SK-N-SH treated with all-trans-retinoic acid at 6 μM for 48 hours (cell line): ENCODE results near the gene TTLL1.
A peak's percentile ranks its signal among the peaks of the same experiment; 100 is the strongest.

Source experiments
- ATAC-seq: fragments of 200-7000 bp; cut with Tn5 transposase; 3 replicates; pipeline ENCODE4 v1.9.1; 2020; ENCODE audit warnings: mild to moderate bottlenecking, moderate library complexity
- ARNTL ChIP-seq: fragments of 450-650 bp; formaldehyde crosslinking; IDR thresholded peaks from 2 replicates; pipeline ENCODE4 v1.5.0; 2020; ENCODE audit warnings: low read depth, mild to moderate bottlenecking, moderate library complexity, borderline replicate concordance
- BACH2 ChIP-seq: fragments of 250-450 bp; sonication (Bioruptor Pico); IDR thresholded peaks from 2 replicates; pipeline ENCODE4 v1.9.0; 2021; ENCODE audit warnings: mild to moderate bottlenecking, borderline replicate concordance
- CREB5 ChIP-seq: fragments of 250-450 bp; sonication (Bioruptor Pico); IDR thresholded peaks from 2 replicates; pipeline ENCODE4 v1.5.1; 2020; ENCODE audit warnings: low read depth, mild to moderate bottlenecking, moderate library complexity
- CSDC2 ChIP-seq: fragments of 250-450 bp; sonication (Bioruptor Pico); IDR thresholded peaks from 2 replicates; pipeline ENCODE4 v1.5.0; 2020; ENCODE audit warnings: mild to moderate bottlenecking, moderate library complexity
- ESRRG ChIP-seq: fragments of 250-450 bp; sonication (Bioruptor Pico); IDR thresholded peaks from 2 replicates; pipeline ENCODE4 v1.6.1; 2021; ENCODE audit warnings: mild to moderate bottlenecking
- GLIS3 ChIP-seq: fragments of 250-450 bp; sonication (Bioruptor Pico); IDR thresholded peaks from 2 replicates; pipeline ENCODE4 v1.5.0; 2020; ENCODE audit warnings: mild to moderate bottlenecking, moderate library complexity
- ISL1 ChIP-seq: fragments of 250-450 bp; sonication (Bioruptor Pico); IDR thresholded peaks from 2 replicates; pipeline ENCODE4 v2.1.2; 2022; ENCODE audit warnings: mild to moderate bottlenecking, moderate library complexity
- OSR1 ChIP-seq: fragments of 250-450 bp; sonication (Bioruptor Pico); IDR thresholded peaks from 2 replicates; pipeline ENCODE4 v1.8.0; 2022; ENCODE audit warnings: moderate library complexity, mild to moderate bottlenecking, inconsistent platforms
- PPARA ChIP-seq: fragments of 250-450 bp; sonication (Bioruptor Pico); IDR thresholded peaks from 2 replicates; pipeline ENCODE4 v1.5.0; 2020; ENCODE audit warnings: mild to moderate bottlenecking, borderline replicate concordance
- RARB ChIP-seq: fragments of 250-450 bp; sonication (Bioruptor Pico); IDR thresholded peaks from 2 replicates; pipeline ENCODE4 v1.8.0; 2021; ENCODE audit warnings: mild to moderate bottlenecking, moderate library complexity
- SNAI2 ChIP-seq: fragments of 250-450 bp; sonication (Bioruptor Pico); IDR thresholded peaks from 2 replicates; pipeline ENCODE4 v1.5.0; 2020; ENCODE audit warnings: mild to moderate bottlenecking, moderate library complexity
- TCF4 ChIP-seq: fragments of 250-450 bp; sonication (Bioruptor Pico); IDR thresholded peaks from 2 replicates; pipeline ENCODE4 v1.8.0; 2021; ENCODE audit warnings: mild to moderate bottlenecking, moderate library complexity, borderline replicate concordance
- TOX ChIP-seq: fragments of 250-450 bp; sonication (Bioruptor Pico); IDR thresholded peaks from 2 replicates; pipeline ENCODE4 v1.8.0; 2021; ENCODE audit warnings: mild to moderate bottlenecking, moderate library complexity, borderline replicate concordance
- ZC3H10 ChIP-seq: fragments of 250-450 bp; sonication (Bioruptor Pico); IDR thresholded peaks from 2 replicates; pipeline ENCODE4 v1.5.1; 2021; ENCODE audit warnings: mild to moderate bottlenecking, moderate library complexity
- ZFP3 ChIP-seq: fragments of 250-450 bp; sonication (Bioruptor Pico); IDR thresholded peaks from 2 replicates; pipeline ENCODE4 v1.5.0; 2020; ENCODE audit warnings: mild to moderate bottlenecking, moderate library complexity
- ZFP30 ChIP-seq: fragments of 450-650 bp; formaldehyde crosslinking; IDR thresholded peaks from 2 replicates; pipeline ENCODE4 v1.5.0; 2022; ENCODE audit warnings: mild to moderate bottlenecking, moderate library complexity
- ZNF565 ChIP-seq: fragments of 450-650 bp; formaldehyde crosslinking; conservative IDR thresholded peaks from 2 replicates; pipeline ENCODE4 v1.5.0; 2020; ENCODE audit warnings: low read depth, mild to moderate bottlenecking, moderate library complexity
- ZNF70 ChIP-seq: fragments of 450-650 bp; formaldehyde crosslinking; IDR thresholded peaks from 2 replicates; pipeline ENCODE4 v1.5.0; 2020; ENCODE audit warnings: mild to moderate bottlenecking, moderate library complexity
- ZNF8 ChIP-seq: fragments of 450-650 bp; formaldehyde crosslinking; IDR thresholded peaks from 2 replicates; pipeline ENCODE4 v1.5.0; 2020; ENCODE audit warnings: mild to moderate bottlenecking, moderate library complexity
- TF ChIP-seq, protein P1 (sequence below): fragments of 250-450 bp; sonication (Bioruptor Pico); IDR thresholded peaks from 2 replicates; pipeline ENCODE4 v1.5.1; 2021; ENCODE audit warnings: mild to moderate bottlenecking, moderate library complexity
- TF ChIP-seq, protein P2 (sequence below): fragments of 250-450 bp; sonication (Bioruptor Pico); IDR thresholded peaks from 2 replicates; pipeline ENCODE4 v1.5.0; 2020; ENCODE audit warnings: mild to moderate bottlenecking, moderate library complexity
- TF ChIP-seq, protein P3 (sequence below): fragments of 250-450 bp; sonication (Bioruptor Pico); IDR thresholded peaks from 2 replicates; pipeline ENCODE4 v1.8.0; 2021; ENCODE audit warnings: low read depth, mild to moderate bottlenecking, moderate library complexity, borderline replicate concordance

Gene TTLL1

GRCh38 chr22:43031617-43032016 lies 57.6 kb downstream of the TTLL1 start:
- no peak for TF ChIP-seq ZFP30 (CRISPR knock-in tag)
- TF ChIP-seq ZNF70 (CRISPR knock-in tag), result no peak
- ATAC-seq, result peak; percentile 23; the same call in 1 of the 3 replicates

- TF ChIP-seq ZFP30 (CRISPR knock-in tag), result no peak
- TF ChIP-seq ZNF565 (CRISPR knock-in tag), result no peak
- TF ChIP-seq CREB5, result no peak
- TF ChIP-seq ARNTL (CRISPR knock-in tag), result no peak
- TF ChIP-seq RARB (CRISPR knock-in tag), result no peak
- no peak for TF ChIP-seq TOX (CRISPR knock-in tag)
- no peak for TF ChIP-seq BACH2
- no peak for TF ChIP-seq ZNF70 (CRISPR knock-in tag)
- TF ChIP-seq ZNF8, result no peak
- TF ChIP-seq ZFP3 (CRISPR knock-in tag), result no peak
- TF ChIP-seq, protein P1, sequence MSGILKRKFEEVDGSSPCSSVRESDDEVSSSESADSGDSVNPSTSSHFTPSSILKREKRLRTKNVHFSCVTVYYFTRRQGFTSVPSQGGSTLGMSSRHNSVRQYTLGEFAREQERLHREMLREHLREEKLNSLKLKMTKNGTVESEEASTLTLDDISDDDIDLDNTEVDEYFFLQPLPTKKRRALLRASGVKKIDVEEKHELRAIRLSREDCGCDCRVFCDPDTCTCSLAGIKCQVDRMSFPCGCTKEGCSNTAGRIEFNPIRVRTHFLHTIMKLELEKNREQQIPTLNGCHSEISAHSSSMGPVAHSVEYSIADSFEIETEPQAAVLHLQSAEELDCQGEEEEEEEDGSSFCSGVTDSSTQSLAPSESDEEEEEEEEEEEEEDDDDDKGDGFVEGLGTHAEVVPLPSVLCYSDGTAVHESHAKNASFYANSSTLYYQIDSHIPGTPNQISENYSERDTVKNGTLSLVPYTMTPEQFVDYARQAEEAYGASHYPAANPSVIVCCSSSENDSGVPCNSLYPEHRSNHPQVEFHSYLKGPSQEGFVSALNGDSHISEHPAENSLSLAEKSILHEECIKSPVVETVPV (CRISPR knock-in tag), result no peak
- no peak for TF ChIP-seq TCF4 (CRISPR knock-in tag)
- TF ChIP-seq ESRRG (CRISPR knock-in tag), result no peak
- no peak for TF ChIP-seq ISL1 (CRISPR knock-in tag)
- TF ChIP-seq, protein P2, sequence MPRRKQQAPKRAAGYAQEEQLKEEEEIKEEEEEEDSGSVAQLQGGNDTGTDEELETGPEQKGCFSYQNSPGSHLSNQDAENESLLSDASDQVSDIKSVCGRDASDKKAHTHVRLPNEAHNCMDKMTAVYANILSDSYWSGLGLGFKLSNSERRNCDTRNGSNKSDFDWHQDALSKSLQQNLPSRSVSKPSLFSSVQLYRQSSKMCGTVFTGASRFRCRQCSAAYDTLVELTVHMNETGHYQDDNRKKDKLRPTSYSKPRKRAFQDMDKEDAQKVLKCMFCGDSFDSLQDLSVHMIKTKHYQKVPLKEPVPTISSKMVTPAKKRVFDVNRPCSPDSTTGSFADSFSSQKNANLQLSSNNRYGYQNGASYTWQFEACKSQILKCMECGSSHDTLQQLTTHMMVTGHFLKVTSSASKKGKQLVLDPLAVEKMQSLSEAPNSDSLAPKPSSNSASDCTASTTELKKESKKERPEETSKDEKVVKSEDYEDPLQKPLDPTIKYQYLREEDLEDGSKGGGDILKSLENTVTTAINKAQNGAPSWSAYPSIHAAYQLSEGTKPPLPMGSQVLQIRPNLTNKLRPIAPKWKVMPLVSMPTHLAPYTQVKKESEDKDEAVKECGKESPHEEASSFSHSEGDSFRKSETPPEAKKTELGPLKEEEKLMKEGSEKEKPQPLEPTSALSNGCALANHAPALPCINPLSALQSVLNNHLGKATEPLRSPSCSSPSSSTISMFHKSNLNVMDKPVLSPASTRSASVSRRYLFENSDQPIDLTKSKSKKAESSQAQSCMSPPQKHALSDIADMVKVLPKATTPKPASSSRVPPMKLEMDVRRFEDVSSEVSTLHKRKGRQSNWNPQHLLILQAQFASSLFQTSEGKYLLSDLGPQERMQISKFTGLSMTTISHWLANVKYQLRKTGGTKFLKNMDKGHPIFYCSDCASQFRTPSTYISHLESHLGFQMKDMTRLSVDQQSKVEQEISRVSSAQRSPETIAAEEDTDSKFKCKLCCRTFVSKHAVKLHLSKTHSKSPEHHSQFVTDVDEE (CRISPR knock-in tag), result no peak
- TF ChIP-seq, all 23 proteins: peak for 0
- no peak for ATAC-seq
Measured at GRCh38 chr22:43018615-43019014, 70.6 kb downstream of the TTLL1 start.

- no peak for ATAC-seq
- TF ChIP-seq TOX (CRISPR knock-in tag) (no peak), CSDC2 (CRISPR knock-in tag) (no peak), SNAI2 (CRISPR knock-in tag) (no peak), ZFP30 (CRISPR knock-in tag) (no peak), OSR1 (CRISPR knock-in tag) (no peak), ZC3H10 (CRISPR knock-in tag) (no peak), CREB5 (no peak), ISL1 (CRISPR knock-in tag) (no peak), ARNTL (CRISPR knock-in tag) (no peak), ZNF70 (CRISPR knock-in tag) (no peak), PPARA (no peak), ZFP3 (CRISPR knock-in tag) (no peak), ZNF8 (no peak), BACH2 (no peak), TCF4 (CRISPR knock-in tag) (no peak), GLIS3 (CRISPR knock-in tag) (no peak)
- TF ChIP-seq, protein P1 (CRISPR knock-in tag), result no peak
- TF ChIP-seq, protein P2 (CRISPR knock-in tag), result no peak
- TF ChIP-seq, protein P3, sequence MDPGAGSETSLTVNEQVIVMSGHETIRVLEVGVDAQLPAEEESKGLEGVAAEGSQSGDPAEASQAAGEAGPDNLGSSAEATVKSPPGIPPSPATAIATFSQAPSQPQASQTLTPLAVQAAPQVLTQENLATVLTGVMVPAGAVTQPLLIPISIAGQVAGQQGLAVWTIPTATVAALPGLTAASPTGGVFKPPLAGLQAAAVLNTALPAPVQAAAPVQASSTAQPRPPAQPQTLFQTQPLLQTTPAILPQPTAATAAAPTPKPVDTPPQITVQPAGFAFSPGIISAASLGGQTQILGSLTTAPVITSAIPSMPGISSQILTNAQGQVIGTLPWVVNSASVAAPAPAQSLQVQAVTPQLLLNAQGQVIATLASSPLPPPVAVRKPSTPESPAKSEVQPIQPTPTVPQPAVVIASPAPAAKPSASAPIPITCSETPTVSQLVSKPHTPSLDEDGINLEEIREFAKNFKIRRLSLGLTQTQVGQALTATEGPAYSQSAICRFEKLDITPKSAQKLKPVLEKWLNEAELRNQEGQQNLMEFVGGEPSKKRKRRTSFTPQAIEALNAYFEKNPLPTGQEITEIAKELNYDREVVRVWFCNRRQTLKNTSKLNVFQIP (CRISPR knock-in tag), result no peak
Measured at GRCh38 chr22:43017525-43018460, 71.4 kb downstream of the TTLL1 start.
